WTC11 (cell line): ENCODE data around the gene MAMLD1. TPM values are rescaled to one million over a fixed set of nuclear protein-coding genes. Genes with fewer than 3 reads are reported as not detected.

ENCODE experiments used
- ATAC-seq: fragments of 200-7000 bp; cut with Tn5 transposase; 2 replicates; pipeline ENCODE4 v1.10.0; 2021; ENCODE audit warnings: mild to moderate bottlenecking, moderate library complexity
- CTCF ChIA-PET: fragments of 300-600 bp; sonication (Branson Sonifier 250); formaldehyde crosslinking; loops from one replicate; lab custom pipeline; 2021; ENCODE audit warnings: antibody characterized with exemption; lab: Charles Lee
- POLR2A ChIA-PET: fragments of 350-600 bp; sonication (Branson Sonifier 250); formaldehyde crosslinking; loops from one replicate; lab custom pipeline; 2021; ENCODE audit warnings: antibody characterized with exemption; lab: Charles Lee
- DNase-seq: peaks from one replicate; pipeline ENCODE4 v3.0.0; 2021; ENCODE audit warnings: low spot score
- H3K27ac Mint-ChIP-seq: 2 replicates; pipeline ENCODE4 v1.8.0; 2021; ENCODE audit warnings: mixed read lengths
- H3K27me3 Mint-ChIP-seq: 2 replicates; pipeline ENCODE4 v1.8.0; 2021; ENCODE audit warnings: low read depth, mild to moderate bottlenecking, moderate library complexity, mixed read lengths
- H3K36me3 Mint-ChIP-seq: 2 replicates; pipeline ENCODE4 v1.8.0; 2021; ENCODE audit warnings: mixed read lengths
- H3K4me1 Mint-ChIP-seq: 2 replicates; pipeline ENCODE4 v1.8.0; 2022; ENCODE audit warnings: mixed read lengths
- H3K4me3 Mint-ChIP-seq: 2 replicates; pipeline ENCODE4 v1.8.0; 2021; ENCODE audit warnings: mild to moderate bottlenecking, moderate library complexity, mixed read lengths
- H3K9me3 Mint-ChIP-seq: 2 replicates; pipeline ENCODE4 v1.8.0; 2021; ENCODE audit warnings: mixed read lengths
- CREB1 ChIP-seq: sonication (generic); formaldehyde crosslinking; IDR thresholded peaks from 2 replicates; pipeline ENCODE4 v1.8.0; 2023; ENCODE audit warnings: mild to moderate bottlenecking, missing genetic modification reagents
- CREM ChIP-seq: sonication (generic); formaldehyde crosslinking; IDR thresholded peaks from 2 replicates; pipeline ENCODE4 v1.8.1; 2022; ENCODE audit warnings: mild to moderate bottlenecking, missing genetic modification reagents, moderate library complexity
- EMX1 ChIP-seq: fragments of 250-450 bp; sonication (Bioruptor Pico); IDR thresholded peaks from 2 replicates; pipeline ENCODE4 v1.8.0; 2021; ENCODE audit warnings: mild to moderate bottlenecking
- FOXJ3 ChIP-seq: sonication (generic); formaldehyde crosslinking; IDR thresholded peaks from 2 replicates; pipeline ENCODE4 v1.9.0; 2021; ENCODE audit warnings: missing genetic modification reagents, mild to moderate bottlenecking, borderline replicate concordance
- FOXP1 ChIP-seq: sonication (generic); formaldehyde crosslinking; IDR thresholded peaks from 2 replicates; pipeline ENCODE4 v1.8.0; 2022; ENCODE audit warnings: missing genetic modification reagents, mild to moderate bottlenecking, moderate library complexity, borderline replicate concordance
- GABPB1 ChIP-seq: sonication (generic); formaldehyde crosslinking; IDR thresholded peaks from 2 replicates; pipeline ENCODE4 v1.8.1; 2023; ENCODE audit warnings: mild to moderate bottlenecking, missing genetic modification reagents
- SP1 ChIP-seq: sonication (generic); formaldehyde crosslinking; conservative IDR thresholded peaks from 2 replicates; pipeline ENCODE4 v1.8.1; 2022; ENCODE audit warnings: missing genetic modification reagents
- TEAD4 ChIP-seq: sonication (generic); formaldehyde crosslinking; IDR thresholded peaks from 2 replicates; pipeline ENCODE4 v1.8.0; 2022; ENCODE audit warnings: mild to moderate bottlenecking, missing genetic modification reagents
- TP53 ChIP-seq: sonication (generic); formaldehyde crosslinking; IDR thresholded peaks from 2 replicates; pipeline ENCODE4 v1.8.1; 2023; ENCODE audit warnings: mild to moderate bottlenecking, missing genetic modification reagents
- ZNF121 ChIP-seq: sonication (generic); formaldehyde crosslinking; IDR thresholded peaks from 2 replicates; pipeline ENCODE4 v1.8.0; 2023; ENCODE audit warnings: missing genetic modification reagents
- ZNF138 ChIP-seq: sonication (generic); formaldehyde crosslinking; conservative IDR thresholded peaks from 2 replicates; pipeline ENCODE4 v1.8.1; 2022; ENCODE audit warnings: mild to moderate bottlenecking, moderate library complexity, missing genetic modification reagents
- ZNF219 ChIP-seq: sonication (generic); formaldehyde crosslinking; IDR thresholded peaks from 2 replicates; pipeline ENCODE4 v1.8.0; 2023; ENCODE audit warnings: missing genetic modification reagents, mild to moderate bottlenecking, borderline replicate concordance
- ZNF232 ChIP-seq: sonication (generic); formaldehyde crosslinking; IDR thresholded peaks from 2 replicates; pipeline ENCODE4 v1.8.0; 2022; ENCODE audit warnings: mild to moderate bottlenecking, missing genetic modification reagents
- total RNA-seq: library from RNA; stranded (reverse); gene quantifications from 3 replicates; pipeline ENCODE4 v1.2.3, GENCODE V29; 2021
- TF ChIP-seq, protein P1 (sequence below): fragments of 250-450 bp; sonication (Bioruptor Pico); IDR thresholded peaks from 2 replicates; pipeline ENCODE4 v1.9.0; 2021; ENCODE audit warnings: moderate library complexity, mild to moderate bottlenecking, inconsistent platforms, borderline replicate concordance
- TF ChIP-seq, protein P2 (sequence below): sonication (generic); formaldehyde crosslinking; IDR thresholded peaks from 2 replicates; pipeline ENCODE4 v1.8.1; 2023; ENCODE audit warnings: mild to moderate bottlenecking, moderate library complexity, missing genetic modification reagents
- TF ChIP-seq, protein P3 (sequence below): sonication (generic); formaldehyde crosslinking; IDR thresholded peaks from 2 replicates; pipeline ENCODE4 v1.8.1; 2023; ENCODE audit warnings: mild to moderate bottlenecking, missing genetic modification reagents
- TF ChIP-seq, protein P4 (sequence below): fragments of 250-450 bp; sonication (Bioruptor Pico); IDR thresholded peaks from 2 replicates; pipeline ENCODE4 v1.8.0; 2021; ENCODE audit warnings: mild to moderate bottlenecking
- TF ChIP-seq, protein P5 (sequence below): fragments of 250-450 bp; sonication (Bioruptor Pico); IDR thresholded peaks from 2 replicates; pipeline ENCODE4 v1.9.0; 2021; ENCODE audit warnings: mild to moderate bottlenecking, borderline replicate concordance
- TF ChIP-seq, protein P6 (sequence below): sonication (generic); formaldehyde crosslinking; IDR thresholded peaks from 2 replicates; pipeline ENCODE4 v1.8.1; 2022; ENCODE audit warnings: mild to moderate bottlenecking, moderate library complexity, missing genetic modification reagents

Gene MAMLD1
- total RNA-seq, 1 experiment from 2014 or later, result 0.35 TPM

DNA sequence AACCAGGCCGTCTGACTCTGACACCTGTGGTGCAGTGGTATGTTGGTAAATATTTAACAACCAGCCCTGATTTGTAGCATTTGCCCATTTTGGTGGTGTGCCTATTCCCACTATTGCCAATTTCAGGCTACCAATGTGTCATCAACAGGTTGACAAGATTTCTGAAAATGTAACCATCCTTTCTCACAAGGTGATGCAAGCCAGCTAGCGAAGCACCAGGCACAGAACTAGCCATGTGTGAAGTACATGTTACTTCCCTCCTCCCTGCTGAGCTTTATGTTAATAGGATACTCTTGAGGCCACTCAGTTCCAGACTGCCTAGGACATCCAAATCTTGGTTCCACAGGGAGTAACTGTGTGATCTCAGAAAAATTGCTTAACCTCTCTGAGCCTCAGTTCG, 7.2 kb upstream of the MAMLD1 start (continued):
- TF ChIP-seq, protein P1, sequence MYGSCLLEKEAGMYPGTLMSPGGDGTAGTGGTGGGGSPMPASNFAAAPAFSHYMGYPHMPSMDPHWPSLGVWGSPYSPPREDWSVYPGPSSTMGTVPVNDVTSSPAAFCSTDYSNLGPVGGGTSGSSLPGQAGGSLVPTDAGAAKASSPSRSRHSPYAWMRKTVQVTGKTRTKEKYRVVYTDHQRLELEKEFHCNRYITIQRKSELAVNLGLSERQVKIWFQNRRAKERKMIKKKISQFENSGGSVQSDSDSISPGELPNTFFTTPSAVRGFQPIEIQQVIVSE, result no peak

DNA sequence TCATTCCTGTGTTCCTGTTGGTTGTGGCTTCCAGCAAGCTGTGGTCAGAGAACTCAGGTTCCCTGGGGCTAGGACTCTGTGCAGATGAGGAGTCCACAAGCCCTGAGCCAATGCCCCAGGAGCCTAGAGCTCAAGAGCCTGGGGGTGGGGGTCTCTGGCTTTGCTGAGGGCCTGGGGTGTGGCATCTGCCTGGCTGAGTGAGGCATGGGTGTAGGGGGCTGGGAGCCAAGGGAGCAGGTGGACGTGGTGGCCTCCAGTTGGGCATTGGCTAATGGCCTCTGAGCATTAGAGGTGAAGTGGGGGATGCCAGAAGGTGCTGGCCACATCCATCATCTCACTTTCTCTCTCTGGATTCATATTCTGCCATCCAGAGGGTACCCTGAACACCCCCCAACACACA, 5.3 kb upstream of the MAMLD1 start:
- H3K9me3 Mint-ChIP-seq, result no peaks in the 10 kb centered on the region
- CTCF ChIA-PET, result no interaction called here
- peaks cover 40% of the 10 kb centered on the region for H3K27me3 Mint-ChIP-seq
- POLR2A ChIA-PET, result no interaction called here
- no peak overlapping the region for H3K4me3 Mint-ChIP-seq
- H3K27ac Mint-ChIP-seq, result no peak overlapping the region
- ATAC-seq (no peak), DNase-seq (no peak)
- no peaks in the 10 kb centered on the region for H3K36me3 Mint-ChIP-seq
- H3K4me1 Mint-ChIP-seq, result peaks cover 4% of the 10 kb centered on the region
- no peak for TF ChIP-seq ZNF232 (CRISPR knock-in tag)
- TF ChIP-seq, protein P2, sequence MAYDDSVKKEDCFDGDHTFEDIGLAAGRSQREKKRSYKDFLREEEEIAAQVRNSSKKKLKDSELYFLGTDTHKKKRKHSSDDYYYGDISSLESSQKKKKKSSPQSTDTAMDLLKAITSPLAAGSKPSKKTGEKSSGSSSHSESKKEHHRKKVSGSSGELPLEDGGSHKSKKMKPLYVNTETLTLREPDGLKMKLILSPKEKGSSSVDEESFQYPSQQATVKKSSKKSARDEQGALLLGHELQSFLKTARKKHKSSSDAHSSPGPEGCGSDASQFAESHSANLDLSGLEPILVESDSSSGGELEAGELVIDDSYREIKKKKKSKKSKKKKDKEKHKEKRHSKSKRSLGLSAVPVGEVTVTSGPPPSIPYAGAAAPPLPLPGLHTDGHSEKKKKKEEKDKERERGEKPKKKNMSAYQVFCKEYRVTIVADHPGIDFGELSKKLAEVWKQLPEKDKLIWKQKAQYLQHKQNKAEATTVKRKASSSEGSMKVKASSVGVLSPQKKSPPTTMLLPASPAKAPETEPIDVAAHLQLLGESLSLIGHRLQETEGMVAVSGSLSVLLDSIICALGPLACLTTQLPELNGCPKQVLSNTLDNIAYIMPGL (CRISPR knock-in tag), result no peak
- no peak for TF ChIP-seq CREB1
- TF ChIP-seq EMX1, result no peak
- no peak for TF ChIP-seq ZNF219 (CRISPR knock-in tag)
- TF ChIP-seq, protein P3, sequence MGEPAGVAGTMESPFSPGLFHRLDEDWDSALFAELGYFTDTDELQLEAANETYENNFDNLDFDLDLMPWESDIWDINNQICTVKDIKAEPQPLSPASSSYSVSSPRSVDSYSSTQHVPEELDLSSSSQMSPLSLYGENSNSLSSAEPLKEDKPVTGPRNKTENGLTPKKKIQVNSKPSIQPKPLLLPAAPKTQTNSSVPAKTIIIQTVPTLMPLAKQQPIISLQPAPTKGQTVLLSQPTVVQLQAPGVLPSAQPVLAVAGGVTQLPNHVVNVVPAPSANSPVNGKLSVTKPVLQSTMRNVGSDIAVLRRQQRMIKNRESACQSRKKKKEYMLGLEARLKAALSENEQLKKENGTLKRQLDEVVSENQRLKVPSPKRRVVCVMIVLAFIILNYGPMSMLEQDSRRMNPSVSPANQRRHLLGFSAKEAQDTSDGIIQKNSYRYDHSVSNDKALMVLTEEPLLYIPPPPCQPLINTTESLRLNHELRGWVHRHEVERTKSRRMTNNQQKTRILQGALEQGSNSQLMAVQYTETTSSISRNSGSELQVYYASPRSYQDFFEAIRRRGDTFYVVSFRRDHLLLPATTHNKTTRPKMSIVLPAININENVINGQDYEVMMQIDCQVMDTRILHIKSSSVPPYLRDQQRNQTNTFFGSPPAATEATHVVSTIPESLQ (CRISPR knock-in tag), result no peak
- no peak for TF ChIP-seq TP53 (CRISPR knock-in tag)
- TF ChIP-seq CREM (CRISPR knock-in tag), result no peak
- TF ChIP-seq ZNF138 (CRISPR knock-in tag), result no peak
- TF ChIP-seq, protein P4, sequence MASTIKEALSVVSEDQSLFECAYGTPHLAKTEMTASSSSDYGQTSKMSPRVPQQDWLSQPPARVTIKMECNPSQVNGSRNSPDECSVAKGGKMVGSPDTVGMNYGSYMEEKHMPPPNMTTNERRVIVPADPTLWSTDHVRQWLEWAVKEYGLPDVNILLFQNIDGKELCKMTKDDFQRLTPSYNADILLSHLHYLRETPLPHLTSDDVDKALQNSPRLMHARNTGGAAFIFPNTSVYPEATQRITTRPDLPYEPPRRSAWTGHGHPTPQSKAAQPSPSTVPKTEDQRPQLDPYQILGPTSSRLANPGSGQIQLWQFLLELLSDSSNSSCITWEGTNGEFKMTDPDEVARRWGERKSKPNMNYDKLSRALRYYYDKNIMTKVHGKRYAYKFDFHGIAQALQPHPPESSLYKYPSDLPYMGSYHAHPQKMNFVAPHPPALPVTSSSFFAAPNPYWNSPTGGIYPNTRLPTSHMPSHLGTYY (CRISPR knock-in tag), result no peak
- TF ChIP-seq, all 79 proteins: peak for 0

DNA sequence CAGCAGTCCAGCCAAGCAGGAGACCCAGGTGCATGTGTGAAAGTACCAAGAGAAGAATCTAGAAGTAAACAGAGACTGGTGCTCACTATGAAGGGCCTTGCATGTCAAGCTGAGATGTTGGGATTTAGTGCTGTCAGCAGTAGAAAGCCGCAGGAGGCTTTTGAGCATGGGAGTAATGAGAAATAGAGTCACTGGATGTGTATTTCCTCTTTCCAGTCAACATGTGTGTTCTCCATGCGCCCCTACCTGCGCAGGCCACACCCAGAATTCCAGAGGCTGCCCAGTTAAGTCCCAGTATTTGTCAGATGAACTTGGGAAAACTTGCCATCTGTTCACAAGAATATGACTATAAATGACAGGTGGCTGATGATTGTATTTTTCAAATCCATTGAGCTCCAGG, 4.5 kb upstream of the MAMLD1 start:
- Mint-ChIP-seq H3K27ac (no peak overlapping the region), H3K27me3 (peaks cover 48% of the 10 kb centered on the region), H3K4me1 (peaks cover 4% of the 10 kb centered on the region), H3K4me3 (no peak overlapping the region), H3K36me3 (no peaks in the 10 kb centered on the region), H3K9me3 (no peaks in the 10 kb centered on the region)
- CTCF ChIA-PET, result no interaction called here
- POLR2A ChIA-PET, result no interaction called here
- DNase-seq (no peak), ATAC-seq (no peak)
- TF ChIP-seq FOXJ3, result no peak
- TF ChIP-seq, protein P2 (CRISPR knock-in tag), result no peak
- no peak for TF ChIP-seq GABPB1 (CRISPR knock-in tag)

DNA sequence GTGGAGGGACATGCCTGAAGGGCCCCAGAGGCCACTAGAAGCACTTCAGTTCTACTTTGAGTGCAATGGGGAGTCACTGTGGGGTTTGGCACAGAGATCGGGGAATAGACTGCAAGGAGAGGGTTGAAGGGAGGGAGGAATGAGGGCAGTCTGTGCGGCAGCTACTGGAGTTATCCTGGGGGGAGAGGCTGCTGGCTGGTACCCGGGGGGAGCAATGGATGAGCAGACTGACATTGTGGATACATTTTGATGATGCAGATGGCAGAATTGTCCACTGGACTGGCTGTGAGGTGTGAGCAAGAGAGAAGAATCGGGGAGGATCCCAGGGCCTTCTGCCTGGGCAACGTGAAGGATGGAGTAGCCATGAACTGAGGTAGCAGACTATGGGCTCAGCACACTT, 2.8 kb upstream of the MAMLD1 start:
- H3K9me3 Mint-ChIP-seq, result no peaks in the 10 kb centered on the region
- POLR2A ChIA-PET, result no interaction called here
- TF ChIP-seq, protein P5, sequence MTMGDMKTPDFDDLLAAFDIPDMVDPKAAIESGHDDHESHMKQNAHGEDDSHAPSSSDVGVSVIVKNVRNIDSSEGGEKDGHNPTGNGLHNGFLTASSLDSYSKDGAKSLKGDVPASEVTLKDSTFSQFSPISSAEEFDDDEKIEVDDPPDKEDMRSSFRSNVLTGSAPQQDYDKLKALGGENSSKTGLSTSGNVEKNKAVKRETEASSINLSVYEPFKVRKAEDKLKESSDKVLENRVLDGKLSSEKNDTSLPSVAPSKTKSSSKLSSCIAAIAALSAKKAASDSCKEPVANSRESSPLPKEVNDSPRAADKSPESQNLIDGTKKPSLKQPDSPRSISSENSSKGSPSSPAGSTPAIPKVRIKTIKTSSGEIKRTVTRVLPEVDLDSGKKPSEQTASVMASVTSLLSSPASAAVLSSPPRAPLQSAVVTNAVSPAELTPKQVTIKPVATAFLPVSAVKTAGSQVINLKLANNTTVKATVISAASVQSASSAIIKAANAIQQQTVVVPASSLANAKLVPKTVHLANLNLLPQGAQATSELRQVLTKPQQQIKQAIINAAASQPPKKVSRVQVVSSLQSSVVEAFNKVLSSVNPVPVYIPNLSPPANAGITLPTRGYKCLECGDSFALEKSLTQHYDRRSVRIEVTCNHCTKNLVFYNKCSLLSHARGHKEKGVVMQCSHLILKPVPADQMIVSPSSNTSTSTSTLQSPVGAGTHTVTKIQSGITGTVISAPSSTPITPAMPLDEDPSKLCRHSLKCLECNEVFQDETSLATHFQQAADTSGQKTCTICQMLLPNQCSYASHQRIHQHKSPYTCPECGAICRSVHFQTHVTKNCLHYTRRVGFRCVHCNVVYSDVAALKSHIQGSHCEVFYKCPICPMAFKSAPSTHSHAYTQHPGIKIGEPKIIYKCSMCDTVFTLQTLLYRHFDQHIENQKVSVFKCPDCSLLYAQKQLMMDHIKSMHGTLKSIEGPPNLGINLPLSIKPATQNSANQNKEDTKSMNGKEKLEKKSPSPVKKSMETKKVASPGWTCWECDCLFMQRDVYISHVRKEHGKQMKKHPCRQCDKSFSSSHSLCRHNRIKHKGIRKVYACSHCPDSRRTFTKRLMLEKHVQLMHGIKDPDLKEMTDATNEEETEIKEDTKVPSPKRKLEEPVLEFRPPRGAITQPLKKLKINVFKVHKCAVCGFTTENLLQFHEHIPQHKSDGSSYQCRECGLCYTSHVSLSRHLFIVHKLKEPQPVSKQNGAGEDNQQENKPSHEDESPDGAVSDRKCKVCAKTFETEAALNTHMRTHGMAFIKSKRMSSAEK, result no peak
- TF ChIP-seq, protein P6, sequence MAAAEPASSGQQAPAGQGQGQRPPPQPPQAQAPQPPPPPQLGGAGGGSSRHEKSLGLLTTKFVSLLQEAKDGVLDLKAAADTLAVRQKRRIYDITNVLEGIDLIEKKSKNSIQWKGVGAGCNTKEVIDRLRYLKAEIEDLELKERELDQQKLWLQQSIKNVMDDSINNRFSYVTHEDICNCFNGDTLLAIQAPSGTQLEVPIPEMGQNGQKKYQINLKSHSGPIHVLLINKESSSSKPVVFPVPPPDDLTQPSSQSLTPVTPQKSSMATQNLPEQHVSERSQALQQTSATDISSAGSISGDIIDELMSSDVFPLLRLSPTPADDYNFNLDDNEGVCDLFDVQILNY (CRISPR knock-in tag), result no peak
- TF ChIP-seq FOXP1 (CRISPR knock-in tag) (no peak), ZNF121 (no peak), TEAD4 (CRISPR knock-in tag) (no peak), ZNF138 (CRISPR knock-in tag) (no peak), SP1 (no peak)

More for the DNA sequence above, 2.8 kb upstream of the MAMLD1 start:
- Mint-ChIP-seq H3K4me1 (peaks cover 4% of the 10 kb centered on the region), H3K36me3 (no peaks in the 10 kb centered on the region), H3K27ac (no peak overlapping the region), H3K27me3 (peaks cover 57% of the 10 kb centered on the region), H3K4me3 (no peak overlapping the region)
- DNase-seq (no peak), ATAC-seq (no peak)
- CTCF ChIA-PET, result interaction anchor here (0.6 to 2.1 kb wide), 9 partner anchors 12 to 214 kb away, joined by 3 to 12 read pairs (median 4); no protein-coding TSS in a partner anchor
